Parathyroid adenoma (tissue), 2 donors: ENCODE results near the gene SPNS2.
A peak's percentile ranks its signal among the peaks of the same experiment; 100 is the strongest.

Source experiments
- H2AFZ ChIP-seq: fragments of 300-600 bp; sonication (generic); one replicate; pipeline ENCODE4 v1.7.0; 2017; ENCODE audit warnings: antibody characterized with exemption, mild to moderate bottlenecking
- H3K27ac ChIP-seq: fragments of 300-600 bp; sonication (generic); one replicate; pipeline ENCODE4 v1.7.0; 2017
- H3K27me3 ChIP-seq: fragments of 300-600 bp; sonication (generic); one replicate; pipeline ENCODE4 v1.7.0; 2017; ENCODE audit warnings: low read length; ENCODE audit not compliant: control insufficient read depth, insufficient read depth
- H3K36me3 ChIP-seq: fragments of 300-600 bp; sonication (generic); one replicate; pipeline ENCODE4 v1.7.0; 2017; ENCODE audit warnings: low read length; ENCODE audit not compliant: control insufficient read depth, insufficient read depth
- H3K4me1 ChIP-seq: fragments of 300-600 bp; sonication (generic); one replicate; pipeline ENCODE4 v1.7.0; 2017; ENCODE audit warnings: control low read depth
- H3K4me2 ChIP-seq: fragments of 300-600 bp; sonication (generic); one replicate; pipeline ENCODE4 v1.7.0; 2017; ENCODE audit warnings: low read length
- H3K4me3 ChIP-seq: fragments of 300-600 bp; sonication (generic); one replicate; pipeline ENCODE4 v1.7.0; 2017; ENCODE audit warnings: low read depth, low read length
- H3K79me2 ChIP-seq: fragments of 300-600 bp; sonication (generic); one replicate; pipeline ENCODE4 v1.7.0; 2017; ENCODE audit warnings: control low read depth
- H3K9ac ChIP-seq: fragments of 300-600 bp; sonication (generic); one replicate; pipeline ENCODE4 v1.7.0; 2017; ENCODE audit warnings: mild to moderate bottlenecking
- H3K9me3 ChIP-seq: fragments of 300-600 bp; sonication (generic); one replicate; pipeline ENCODE4 v1.7.0; 2017; ENCODE audit warnings: low read length; ENCODE audit not compliant: control insufficient read depth
- TF ChIP-seq, protein P1 (sequence below): fragments of 300-600 bp; sonication (generic); IDR thresholded peaks from one replicate; pipeline ENCODE4 v1.7.0; 2017; ENCODE audit warnings: antibody characterized with exemption, mild to moderate bottlenecking
- donor health status: primary hyperparathyroidism.

SPNS2 gene

GRCh38 chr17:4580291-4580690 is 81.6 kb downstream of the SPNS2 start:
- Histone ChIP-seq H2AFZ (no peak overlapping the region), H3K9ac (no peak overlapping the region), H3K9me3 (no peaks in the 10 kb centered on the region), H3K36me3 (no peaks in the 10 kb centered on the region), H3K27ac (no peak overlapping the region), H3K79me2 (no peaks in the 10 kb centered on the region), H3K4me3 (no peak overlapping the region), H3K27me3 (no peaks in the 10 kb centered on the region), H3K4me2 (no peak overlapping the region), H3K4me1 (no peaks in the 10 kb centered on the region)
- TF ChIP-seq, protein P1, sequence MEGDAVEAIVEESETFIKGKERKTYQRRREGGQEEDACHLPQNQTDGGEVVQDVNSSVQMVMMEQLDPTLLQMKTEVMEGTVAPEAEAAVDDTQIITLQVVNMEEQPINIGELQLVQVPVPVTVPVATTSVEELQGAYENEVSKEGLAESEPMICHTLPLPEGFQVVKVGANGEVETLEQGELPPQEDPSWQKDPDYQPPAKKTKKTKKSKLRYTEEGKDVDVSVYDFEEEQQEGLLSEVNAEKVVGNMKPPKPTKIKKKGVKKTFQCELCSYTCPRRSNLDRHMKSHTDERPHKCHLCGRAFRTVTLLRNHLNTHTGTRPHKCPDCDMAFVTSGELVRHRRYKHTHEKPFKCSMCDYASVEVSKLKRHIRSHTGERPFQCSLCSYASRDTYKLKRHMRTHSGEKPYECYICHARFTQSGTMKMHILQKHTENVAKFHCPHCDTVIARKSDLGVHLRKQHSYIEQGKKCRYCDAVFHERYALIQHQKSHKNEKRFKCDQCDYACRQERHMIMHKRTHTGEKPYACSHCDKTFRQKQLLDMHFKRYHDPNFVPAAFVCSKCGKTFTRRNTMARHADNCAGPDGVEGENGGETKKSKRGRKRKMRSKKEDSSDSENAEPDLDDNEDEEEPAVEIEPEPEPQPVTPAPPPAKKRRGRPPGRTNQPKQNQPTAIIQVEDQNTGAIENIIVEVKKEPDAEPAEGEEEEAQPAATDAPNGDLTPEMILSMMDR = no peak

DNA sequence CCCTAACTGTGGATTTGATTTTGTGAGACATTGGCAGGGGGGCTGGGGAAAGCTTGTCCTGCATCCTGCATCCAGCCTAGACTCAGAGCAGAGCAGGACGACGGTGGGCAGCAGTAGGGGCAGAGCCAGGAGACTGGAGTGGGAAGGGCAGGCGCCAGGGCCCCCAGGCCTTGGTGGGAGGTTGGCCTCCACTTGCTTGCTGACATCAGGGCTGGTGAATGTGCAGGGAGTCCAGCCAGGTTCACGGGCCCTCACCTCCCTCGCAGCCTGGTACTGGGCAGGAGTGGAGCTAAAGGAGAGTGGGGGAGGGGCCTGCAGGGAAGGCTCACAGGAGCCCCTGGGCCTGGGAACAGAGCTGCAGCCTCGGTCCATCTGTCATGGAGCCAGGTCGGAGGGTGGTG is 83.4 kb downstream of the SPNS2 start:
- Histone ChIP-seq H3K9ac (no peak overlapping the region), H3K4me3 (no peak overlapping the region), H3K27ac (no peak overlapping the region), H3K27me3 (no peaks in the 10 kb centered on the region), H3K36me3 (no peaks in the 10 kb centered on the region), H3K4me2 (no peak overlapping the region), H3K4me1 (no peaks in the 10 kb centered on the region), H3K9me3 (no peaks in the 10 kb centered on the region), H3K79me2 (no peaks in the 10 kb centered on the region), H2AFZ (no peak overlapping the region)
- TF ChIP-seq, protein P1 = no peak

DNA sequence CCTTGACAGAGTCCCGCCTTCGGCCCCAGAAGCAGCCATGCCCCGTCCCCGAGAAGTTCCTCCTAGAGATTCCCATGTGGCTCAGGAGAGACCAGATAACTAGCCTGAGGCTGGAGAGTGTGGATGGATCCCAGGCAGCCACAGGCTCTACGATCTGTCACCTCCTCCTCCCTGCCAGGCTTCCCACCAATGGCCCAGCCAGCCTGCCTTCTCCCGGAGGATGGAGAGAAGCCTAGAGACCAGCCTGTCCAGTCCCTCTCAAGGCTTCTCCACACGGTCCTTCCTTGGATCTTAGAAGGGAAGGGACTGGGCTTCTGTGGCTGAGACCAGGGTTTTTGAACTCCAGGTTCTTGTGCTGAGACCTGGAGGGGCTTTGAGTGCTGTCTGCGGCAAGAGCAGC is 84.0 kb downstream of the SPNS2 start:
- H3K79me2 ChIP-seq = no peaks in the 10 kb centered on the region
- no peaks in the 10 kb centered on the region for H3K4me1 ChIP-seq
- no peaks in the 10 kb centered on the region for H3K36me3 ChIP-seq
- no peaks in the 10 kb centered on the region for H3K9me3 ChIP-seq
- H3K27ac ChIP-seq = no peak overlapping the region
- H3K4me2 ChIP-seq = no peak overlapping the region
- TF ChIP-seq, protein P1 = no peak
- H3K4me3 ChIP-seq = no peak overlapping the region
- H2AFZ ChIP-seq = no peak overlapping the region
- no peaks in the 10 kb centered on the region for H3K27me3 ChIP-seq
- H3K9ac ChIP-seq = no peak overlapping the region

- H3K36me3 ChIP-seq = no peaks in the 10 kb centered on the region
- H3K4me2 ChIP-seq = no peak overlapping the region
- no peaks in the 10 kb centered on the region for H3K9me3 ChIP-seq
- H2AFZ ChIP-seq = no peak overlapping the region
- H3K4me3 ChIP-seq = no peak overlapping the region
- no peaks in the 10 kb centered on the region for H3K79me2 ChIP-seq
- H3K27me3 ChIP-seq = no peaks in the 10 kb centered on the region
- H3K9ac ChIP-seq = no peak overlapping the region
- H3K4me1 ChIP-seq = no peaks in the 10 kb centered on the region
- TF ChIP-seq, protein P1 = no peak
- no peak overlapping the region for H3K27ac ChIP-seq
Observed at GRCh38 chr17:4583206-4583605, 84.5 kb downstream of the SPNS2 start.

DNA sequence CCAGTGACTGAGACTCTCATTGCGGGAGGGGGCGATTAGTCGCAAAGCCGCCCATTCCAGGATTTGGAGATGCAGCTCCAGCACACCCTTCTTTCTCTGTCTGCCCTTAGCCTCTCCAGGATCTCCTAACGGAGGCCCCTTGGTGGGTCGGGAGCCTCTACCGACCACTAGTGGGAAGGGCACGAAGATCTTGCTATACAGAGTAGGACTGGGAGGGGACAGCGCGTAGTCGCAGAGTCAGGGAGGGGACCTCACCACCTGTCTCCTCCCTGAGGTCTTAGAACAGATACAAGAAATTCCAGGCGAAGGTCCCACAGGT is 85.1 kb downstream of the SPNS2 start:
- H3K36me3 ChIP-seq = no peaks in the 10 kb centered on the region
- H3K27ac ChIP-seq = no peak overlapping the region
- no peaks in the 10 kb centered on the region for H3K79me2 ChIP-seq
- H3K9me3 ChIP-seq = no peaks in the 10 kb centered on the region
- H3K4me1 ChIP-seq = no peaks in the 10 kb centered on the region
- no peak overlapping the region for H3K9ac ChIP-seq
- TF ChIP-seq, protein P1 = peak; percentile 26
- H3K4me2 ChIP-seq = peak overlapping the region; percentile 81
- H2AFZ ChIP-seq = peak overlapping the region; percentile 96
- H3K27me3 ChIP-seq = no peaks in the 10 kb centered on the region
- peak overlapping the region; percentile 58 for H3K4me3 ChIP-seq
